ENCODE measurements around the gene PEX26.
"Not testable (repeated sequence)": the region's sequence is repeated elsewhere in the genome, so short reads cannot be mapped to it uniquely, and the experiment has no call there.

The PEX26 gene

DNA sequence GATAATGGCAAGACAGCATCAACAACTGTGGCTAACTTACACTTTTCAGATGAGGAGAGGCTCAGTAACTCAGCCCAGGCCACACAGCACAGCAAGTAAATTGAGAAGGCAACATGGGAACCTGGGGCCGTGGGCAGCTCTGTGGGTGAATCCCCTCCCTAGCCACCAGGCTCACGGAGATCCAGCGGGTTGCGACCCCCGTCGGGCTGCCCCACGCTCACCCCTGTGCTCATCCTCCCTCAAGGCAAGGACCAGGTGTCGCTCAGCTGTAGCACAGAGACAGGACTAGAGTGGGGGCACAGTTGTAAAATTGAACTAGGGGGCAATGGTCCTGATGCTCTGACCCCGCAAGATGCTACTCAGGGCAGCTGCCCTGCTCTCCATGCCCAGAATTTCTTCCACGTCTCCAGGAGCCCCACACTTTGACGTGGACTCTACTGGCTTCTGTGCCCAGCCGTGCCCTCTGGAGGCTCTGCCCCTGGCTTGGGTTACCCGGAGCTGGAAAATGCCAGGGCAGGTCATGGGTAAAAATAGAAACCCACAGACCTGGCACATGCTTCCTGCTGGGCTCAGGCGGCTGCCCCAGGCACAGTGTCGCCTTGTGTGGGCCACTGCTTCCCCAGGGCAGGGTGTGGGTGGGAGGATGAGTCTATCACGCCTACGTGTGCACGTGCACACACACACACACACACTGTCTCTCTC, 41.8 kb downstream of the PEX26 start:
- no peak for DNase-seq (ENCODE audit: low spot score)

DNA sequence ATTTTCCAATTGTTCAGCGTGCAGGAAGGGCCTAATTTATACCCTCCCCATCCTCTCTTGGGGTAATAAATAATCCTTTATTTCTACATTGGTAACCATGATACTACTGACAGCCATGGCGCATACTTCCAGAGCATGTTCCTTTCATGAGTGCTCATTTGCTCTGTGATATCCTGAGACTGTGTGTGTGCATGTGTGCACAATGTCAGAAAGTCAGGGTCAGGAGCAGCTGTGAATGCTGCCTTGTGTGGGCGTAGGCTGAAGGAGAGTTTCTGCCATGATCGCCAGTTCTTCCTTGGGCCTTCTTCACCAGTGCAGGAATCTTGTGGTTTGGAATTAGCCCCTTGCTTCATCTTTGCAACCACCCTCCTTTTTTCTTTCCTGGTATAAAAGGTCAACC, 43.1 kb downstream of the PEX26 start:
- no peak for DNase-seq (ENCODE audit: low spot score)

DNA sequence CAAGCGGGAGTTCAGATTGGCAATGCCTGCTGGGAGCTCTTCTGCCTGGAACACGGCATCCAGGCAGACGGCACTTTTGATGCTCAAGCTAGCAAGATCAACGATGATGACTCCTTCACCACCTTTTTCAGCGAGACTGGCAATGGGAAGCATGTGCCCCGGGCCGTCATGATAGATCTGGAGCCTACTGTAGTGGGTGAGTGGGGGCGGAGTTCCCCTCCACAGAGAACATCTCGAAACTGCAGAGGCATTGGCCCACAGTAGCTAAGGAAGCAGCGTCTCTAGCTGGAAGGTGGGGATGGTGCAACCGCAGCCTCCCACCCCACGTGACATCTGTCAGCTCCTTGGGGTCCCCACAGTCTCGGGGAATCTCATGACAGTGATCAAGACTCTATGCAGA, 43.7 kb downstream of the PEX26 start:
- DNase-seq (ENCODE audit: low spot score): no peak

DNA sequence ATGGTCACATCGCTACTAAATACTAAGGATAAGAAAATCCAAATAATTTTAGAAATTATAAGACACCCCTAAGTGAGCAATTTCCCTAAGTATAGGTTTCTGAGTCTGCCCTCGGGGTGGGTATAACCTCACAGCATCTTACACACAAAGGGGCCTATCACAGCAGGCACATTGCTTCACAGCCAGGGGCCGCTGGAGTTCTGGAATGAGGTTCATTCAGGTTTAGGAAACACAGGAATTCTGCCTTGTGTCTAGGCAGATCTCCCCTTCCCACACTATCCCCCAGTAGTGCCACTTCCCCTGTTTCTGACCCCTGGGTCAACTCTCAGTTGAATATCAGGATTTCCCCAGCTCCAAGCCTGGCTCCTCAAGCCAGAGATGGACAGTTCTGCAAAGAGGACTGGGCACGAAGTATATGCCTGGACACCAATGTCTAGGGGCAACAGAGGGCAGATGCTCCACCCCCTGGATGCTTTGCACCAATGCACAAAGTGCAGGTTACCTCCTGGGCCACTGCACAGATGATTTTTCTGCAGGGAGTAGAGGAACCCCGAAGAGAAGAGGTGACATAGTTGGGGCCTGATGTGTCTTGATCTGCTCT, 44.3 kb downstream of the PEX26 start:
- no peak for DNase-seq (ENCODE audit: low spot score)

DNA sequence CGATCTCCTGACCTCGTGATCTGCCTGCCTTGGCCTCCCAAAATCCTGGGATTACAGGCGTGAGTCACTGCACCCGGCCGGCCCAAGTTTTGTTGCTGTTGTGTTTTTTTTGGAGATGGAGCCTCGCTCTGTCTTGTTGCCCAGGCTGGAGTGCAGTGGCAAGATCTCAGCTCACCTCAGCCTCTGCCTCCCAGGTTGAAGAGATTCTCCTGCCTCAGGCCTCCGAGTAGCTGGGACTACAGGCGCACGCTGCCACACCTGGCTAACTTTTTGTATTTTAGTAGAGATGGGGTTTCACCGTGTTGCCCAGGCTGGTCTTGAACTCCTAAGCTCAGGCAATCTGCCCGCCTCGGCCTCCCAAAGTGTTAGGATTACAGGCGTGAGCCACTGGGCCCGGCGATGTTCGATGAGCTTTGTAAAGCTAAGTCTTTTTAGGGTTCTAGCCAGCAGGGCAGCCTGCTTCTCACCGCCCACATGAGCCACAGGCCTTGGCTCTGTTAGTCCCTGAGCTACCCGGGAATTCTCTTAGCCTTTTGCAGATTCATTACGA, 45.8 kb downstream of the PEX26 start:
- not testable (repeated sequence) for DNase-seq (ENCODE audit: low spot score)

DNA sequence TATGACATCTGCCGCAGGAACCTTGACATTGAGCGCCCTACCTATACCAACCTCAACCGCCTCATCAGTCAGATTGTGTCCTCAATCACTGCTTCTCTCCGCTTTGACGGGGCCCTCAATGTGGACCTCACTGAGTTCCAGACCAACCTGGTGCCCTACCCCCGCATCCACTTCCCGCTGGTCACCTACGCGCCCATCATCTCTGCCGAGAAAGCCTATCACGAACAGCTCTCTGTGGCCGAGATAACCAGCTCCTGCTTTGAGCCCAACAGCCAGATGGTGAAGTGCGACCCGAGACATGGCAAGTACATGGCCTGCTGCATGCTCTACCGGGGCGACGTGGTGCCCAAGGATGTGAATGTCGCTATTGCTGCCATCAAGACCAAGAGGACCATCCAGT, 48.8 kb downstream of the PEX26 start:
- no peak for DNase-seq (ENCODE audit: low spot score)

DNA sequence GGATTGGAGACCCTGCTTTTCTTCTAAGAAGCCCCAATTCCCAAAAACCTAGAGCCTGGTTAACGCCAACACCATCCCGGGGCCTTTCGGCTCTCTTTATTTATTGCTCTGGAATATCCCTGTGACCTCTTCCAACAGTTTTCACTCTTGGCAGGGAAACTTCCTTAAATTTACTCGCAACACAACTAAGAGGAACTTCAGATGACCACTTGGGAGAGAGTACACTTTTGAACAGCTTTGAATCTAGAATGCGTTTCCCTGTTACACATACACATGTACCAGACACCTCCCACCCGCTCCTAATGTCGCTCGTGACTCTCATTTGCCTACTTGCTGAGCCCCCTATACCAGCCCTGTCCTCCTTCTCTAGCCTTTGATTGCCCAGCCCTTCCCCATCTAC, 52.2 kb downstream of the PEX26 start:
- no peak for DNase-seq (ENCODE audit: low spot score)

DNA sequence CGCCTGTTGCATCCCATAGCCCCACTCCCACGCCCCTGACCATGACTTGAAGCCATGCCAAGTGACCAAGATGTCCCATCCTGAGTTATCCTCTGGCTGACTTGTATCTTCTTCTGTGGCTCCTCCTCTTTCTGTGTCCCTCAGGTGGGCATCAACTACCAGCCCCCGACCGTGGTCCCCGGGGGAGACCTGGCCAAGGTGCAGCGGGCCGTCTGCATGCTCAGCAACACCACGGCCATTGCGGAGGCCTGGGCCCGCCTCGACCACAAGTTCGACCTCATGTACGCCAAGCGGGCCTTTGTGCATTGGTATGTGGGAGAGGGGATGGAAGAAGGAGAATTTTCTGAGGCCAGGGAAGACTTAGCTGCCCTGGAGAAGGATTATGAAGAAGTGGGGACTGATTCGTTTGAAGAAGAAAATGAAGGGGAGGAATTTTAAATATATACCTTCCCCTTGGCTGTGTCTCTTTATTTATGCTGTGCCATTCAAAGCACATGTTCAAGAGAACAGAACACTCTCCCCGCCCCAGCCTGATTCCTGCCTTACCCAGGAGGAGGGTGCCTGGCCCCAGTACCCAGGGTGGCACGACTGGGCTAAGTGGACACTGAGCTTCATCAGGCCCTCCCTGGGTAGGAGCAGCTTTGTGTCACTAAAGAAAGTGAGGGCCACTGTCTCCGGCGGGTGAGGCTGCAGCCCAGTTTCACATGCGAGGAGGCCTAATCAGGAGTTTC, 53.1 kb downstream of the PEX26 start:
- DNase-seq (ENCODE audit: low spot score): no peak

DNA sequence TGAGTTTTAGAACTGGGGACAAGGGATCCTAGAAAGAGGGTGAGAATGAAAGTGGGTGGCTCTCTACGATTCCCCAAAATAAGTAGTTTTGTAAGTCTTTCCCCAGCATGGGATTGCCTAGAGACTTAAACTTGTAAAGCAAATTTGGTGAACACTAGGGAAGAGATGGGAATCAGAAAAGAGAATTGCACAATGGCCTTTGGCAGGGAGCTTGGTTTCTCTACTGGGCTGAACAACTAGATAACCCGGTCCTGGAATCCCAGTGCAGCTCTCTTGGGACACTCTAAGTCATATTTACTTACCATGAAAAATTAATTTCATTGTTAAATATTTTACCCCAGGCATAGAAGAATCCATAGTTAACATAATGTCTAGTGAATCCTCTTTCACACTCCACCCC, 55.7 kb downstream of the PEX26 start:
- no peak for DNase-seq (ENCODE audit: low spot score)

DNA sequence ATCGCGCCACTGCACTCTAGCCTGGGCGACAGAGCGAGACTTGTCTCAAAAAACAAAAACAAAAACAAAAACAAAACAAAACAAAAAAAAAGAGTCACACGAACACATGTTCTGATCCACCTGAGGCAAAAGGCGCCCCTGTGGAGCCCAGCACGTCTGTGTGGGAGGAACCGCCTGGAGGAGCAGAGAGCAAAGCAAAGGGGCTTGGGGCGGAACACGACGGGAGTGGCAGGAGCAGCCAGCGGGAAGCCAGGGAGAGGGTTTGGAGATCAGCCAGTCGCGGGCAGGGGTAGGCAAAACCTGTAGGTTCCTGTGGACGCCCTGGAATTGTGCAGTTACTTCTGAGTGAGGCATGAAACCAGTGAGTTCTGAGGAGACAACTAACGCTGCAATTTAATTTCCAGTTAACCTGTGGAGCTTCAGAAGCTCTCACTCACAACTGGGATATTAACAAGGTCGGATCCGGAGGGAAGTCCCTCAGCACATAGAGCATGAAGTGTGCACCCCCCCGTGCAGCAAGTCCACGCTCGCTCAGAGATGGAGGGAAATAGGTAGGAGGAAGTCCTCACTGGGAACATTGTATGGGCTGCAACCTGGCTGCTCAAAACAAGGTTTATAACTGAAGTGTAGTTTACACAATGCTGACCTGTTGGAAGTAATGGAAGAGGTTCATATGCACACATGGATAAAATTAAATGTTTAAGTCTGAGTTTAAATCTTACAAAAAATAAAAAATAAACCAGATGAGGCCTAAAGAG, 59.0 kb downstream of the PEX26 start:
- DNase-seq (ENCODE audit: low spot score): no peak

DNA sequence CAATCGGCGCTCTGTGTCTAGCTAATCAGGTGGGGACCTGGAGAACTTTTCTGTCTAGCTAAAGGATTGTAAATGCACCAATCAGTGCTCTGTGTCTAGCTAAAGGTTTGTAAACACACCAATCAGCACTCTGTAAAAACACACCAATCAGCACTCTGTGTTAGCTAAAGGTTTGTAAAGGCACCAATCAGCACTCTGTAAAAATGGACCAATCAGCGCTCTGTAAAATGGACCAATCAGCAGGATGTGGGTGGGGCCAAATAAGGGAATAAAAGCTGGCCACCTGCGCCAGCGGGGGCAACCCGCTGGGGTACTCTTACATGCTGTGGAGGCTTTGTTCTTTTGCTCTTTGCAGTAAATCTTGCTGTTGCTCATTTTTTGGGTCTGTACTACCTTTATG, 63.2 kb downstream of the PEX26 start:
- not testable (repeated sequence) for DNase-seq (ENCODE audit: low spot score)

DNA sequence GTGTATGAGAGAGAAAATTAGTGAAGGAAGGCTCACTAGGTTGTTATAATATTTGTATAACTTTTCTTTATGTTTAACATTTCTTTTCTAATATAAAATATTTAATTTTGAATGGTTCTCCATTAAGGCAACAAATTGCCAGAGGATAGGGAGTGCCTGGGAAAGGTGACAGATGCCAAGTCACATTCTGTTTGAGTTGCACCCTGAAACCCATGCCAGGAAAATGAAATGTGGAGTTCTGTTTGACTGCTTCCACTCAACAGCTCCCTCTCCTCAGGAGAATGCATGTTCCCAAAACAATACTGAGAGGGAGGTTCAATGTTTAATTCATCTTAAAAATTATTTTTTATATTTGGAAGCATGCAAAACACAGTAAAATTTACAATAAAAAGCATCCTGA, 66.3 kb downstream of the PEX26 start:
- DNase-seq (ENCODE audit: low spot score): no peak

DNA sequence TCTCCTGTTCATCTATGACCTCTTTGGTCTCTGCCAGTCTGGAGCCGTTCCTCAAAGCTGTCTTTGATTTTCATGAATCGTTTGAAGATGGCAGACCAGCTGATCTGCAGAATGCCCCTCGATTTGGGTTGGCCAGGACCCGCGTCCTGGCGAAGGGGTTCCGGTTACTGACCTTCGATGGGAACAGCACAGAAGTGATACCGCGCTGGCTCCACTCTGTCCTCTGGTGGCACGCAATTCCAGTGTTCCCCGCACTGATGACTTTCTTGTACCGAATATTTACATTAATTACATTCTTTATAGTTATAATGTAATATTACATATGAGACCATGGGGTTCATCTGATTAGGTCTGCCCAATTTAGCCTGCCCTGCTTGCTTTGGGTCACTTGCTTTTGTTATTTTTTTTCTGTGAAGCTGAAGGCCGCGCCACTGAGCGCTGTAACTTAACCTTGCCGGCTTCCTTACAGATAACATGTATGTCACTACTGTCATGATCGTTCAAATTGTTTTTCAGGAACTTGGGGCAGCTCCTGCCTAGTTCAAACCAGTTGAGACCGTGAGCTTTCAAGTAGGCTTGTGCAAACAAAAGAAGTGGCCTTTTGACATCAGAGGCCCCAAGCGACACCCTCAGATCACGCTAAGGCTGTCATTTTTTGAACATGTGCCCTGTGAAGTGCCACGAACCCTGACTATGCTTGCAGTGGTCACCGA, 68.0 kb downstream of the PEX26 start:
- DNase-seq (ENCODE audit: low spot score): no peak

DNA sequence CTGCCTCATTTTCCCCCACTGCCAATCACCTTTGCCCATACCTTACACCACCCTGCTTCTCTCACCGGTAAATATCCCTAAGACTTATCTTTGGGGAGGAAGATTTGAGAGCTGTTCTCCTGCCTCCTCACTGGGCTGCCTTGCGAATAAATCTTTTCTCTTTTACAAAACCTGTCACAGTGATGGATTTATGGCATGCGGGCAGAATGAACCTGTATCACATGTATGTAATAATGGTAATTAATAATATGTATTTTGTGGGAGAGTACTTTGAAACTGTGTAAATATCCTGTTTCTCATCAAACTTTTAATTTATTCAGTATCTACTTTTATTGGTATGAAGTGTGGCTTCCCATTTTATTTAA, 68.6 kb downstream of the PEX26 start:
- no peak for DNase-seq (ENCODE audit: low spot score)

DNA sequence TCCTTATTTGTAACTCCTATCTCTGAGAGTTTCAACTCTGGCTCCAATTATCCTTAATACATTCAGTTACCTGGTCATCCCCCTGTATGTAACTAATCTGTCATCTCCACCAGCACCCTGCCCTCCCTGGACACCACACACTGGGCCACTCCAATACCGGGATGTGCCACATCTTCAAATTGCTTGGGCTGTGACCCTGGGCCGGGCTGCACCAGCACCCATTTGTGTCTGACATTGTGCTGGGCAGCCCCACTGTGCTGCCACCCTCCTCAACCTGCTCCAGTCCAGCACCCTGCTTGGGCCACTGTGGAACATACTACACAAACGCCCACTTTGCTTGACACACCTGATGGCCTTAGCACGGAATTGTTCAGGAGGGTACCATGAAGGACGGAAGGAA, 70.0 kb downstream of the PEX26 start:
- no peak for DNase-seq (ENCODE audit: low spot score)

DNA sequence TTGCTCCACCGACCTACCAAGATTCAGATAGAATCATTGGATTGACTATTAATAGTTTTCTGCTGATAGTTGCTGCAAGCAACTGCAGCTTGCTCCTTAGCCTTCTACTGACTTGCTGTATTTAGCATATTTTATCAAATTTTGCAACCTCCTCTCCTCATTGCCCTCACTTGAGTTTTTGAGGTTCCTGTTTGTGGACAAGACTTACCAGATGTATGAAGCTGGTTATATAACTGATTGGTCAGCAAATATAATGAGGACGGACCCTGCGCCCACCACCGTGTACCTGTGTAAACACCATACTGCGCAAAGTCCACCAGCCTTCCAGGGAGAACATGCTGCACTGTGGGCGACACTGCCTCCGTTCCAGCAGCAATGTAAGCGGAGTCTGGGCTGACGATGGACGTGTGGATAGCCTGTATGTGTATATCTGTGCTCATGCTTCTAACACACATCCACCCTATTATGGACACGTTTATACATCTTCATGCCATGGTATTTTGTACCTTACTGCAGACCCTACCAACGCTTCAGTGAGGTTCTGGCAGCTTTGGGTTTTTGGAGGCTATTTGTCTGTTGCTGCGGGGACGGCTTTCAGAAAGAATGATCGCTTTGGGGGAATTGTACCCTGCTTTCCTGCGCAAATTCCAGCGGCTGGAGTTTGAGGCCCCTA, 70.6 kb downstream of the PEX26 start:
- no peak for DNase-seq (ENCODE audit: low spot score)

DNA sequence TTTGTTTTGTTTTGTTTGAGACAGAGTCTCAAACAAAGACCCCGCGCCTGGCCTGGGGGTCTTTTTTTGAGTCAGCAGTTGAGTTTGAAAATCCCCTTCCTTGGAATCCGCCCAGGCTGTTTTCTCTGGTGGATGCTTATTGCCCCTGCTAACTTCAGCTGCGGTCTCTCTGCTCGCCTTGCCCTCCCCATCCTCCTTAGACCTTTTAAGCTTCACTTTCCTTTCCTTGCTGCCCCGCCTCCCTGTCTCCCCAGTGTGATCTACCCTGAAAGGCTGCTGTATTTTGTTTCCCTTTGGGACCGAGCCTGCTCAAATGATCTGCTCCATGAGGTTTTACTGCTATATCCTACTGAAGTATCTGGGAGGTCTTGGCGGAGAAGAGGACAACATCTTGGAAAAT, 74.7 kb downstream of the PEX26 start:
- no peak for DNase-seq (ENCODE audit: low spot score)

DNA sequence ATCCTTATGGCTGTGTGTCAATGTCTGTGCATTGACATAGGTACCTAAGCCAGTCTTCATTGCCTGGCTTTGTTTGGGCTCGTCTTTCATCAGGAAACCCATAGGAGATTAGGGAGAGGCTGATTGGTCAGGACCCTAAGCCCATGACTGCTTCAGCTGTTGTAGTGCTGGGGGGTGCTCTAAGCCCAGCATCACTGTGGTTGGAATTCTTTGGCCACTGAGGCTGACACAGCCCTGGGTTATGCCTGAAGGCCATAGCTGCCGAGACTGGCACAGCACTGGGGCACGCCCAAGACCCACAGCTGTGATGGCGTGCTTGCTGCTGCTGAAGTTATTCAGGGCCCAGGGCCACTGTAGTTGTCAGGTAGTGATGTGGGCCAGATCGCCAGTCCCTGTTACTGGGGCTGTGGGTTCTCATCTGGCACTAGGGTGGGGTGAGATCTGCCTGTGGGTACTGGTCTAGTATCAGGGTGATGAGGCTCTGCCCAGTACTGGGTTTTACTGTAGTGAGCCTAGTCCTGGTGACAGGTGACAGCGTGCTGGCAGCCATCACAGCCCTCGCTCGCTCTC, 77.1 kb downstream of the PEX26 start:
- no peak for DNase-seq (ENCODE audit: low spot score)
